Stimulated activated CD8-positive, alpha-beta memory T cell treated with anti-CD3 and anti-CD28 coated beads, Interleukin-12 subunit alpha, Interleukin-12 subunit beta, amount 100 ng/mL, for 24 hours (primary cell): Measurements from ENCODE around the gene SORCS2.

ENCODE experiments used
- DNase-seq: peaks from one replicate; pipeline ENCODE4 v3.0.0-alpha.2; 2020; ENCODE audit errors: extremely low read depth

Gene SORCS2

GRCh38 chr4:7708981-7709380 lies 516.6 kb downstream of the SORCS2 start:
- no peak for DNase-seq

GRCh38 chr4:7709431-7709830 lies 517.1 kb downstream of the SORCS2 start:
- no peak for DNase-seq

- DNase-seq, result no peak
Observed at GRCh38 chr4:7710126-7710525, 517.8 kb downstream of the SORCS2 start.

GRCh38 chr4:7710576-7711306 lies 518.4 kb downstream of the SORCS2 start:
- DNase-seq, result no peak

- DNase-seq, result no peak
Observed at GRCh38 chr4:7711307-7711963, 519.1 kb downstream of the SORCS2 start.

GRCh38 chr4:7712021-7712671 lies 519.8 kb downstream of the SORCS2 start:
- DNase-seq, result no peak

GRCh38 chr4:7713757-7714156 lies 521.4 kb downstream of the SORCS2 start:
- no peak for DNase-seq

GRCh38 chr4:7714176-7714575 lies 521.8 kb downstream of the SORCS2 start:
- no peak for DNase-seq

GRCh38 chr4:7714738-7715137 lies 522.4 kb downstream of the SORCS2 start:
- DNase-seq, result no peak

- no peak for DNase-seq
Observed at GRCh38 chr4:7715271-7716009, 523.1 kb downstream of the SORCS2 start.

GRCh38 chr4:7716010-7716721 lies 523.8 kb downstream of the SORCS2 start:
- no peak for DNase-seq

GRCh38 chr4:7717161-7717560 lies 524.8 kb downstream of the SORCS2 start:
- DNase-seq, result no peak

- no peak for DNase-seq
Observed at GRCh38 chr4:7717946-7718490, 525.7 kb downstream of the SORCS2 start.

- DNase-seq, result peak; percentile 14
Observed at GRCh38 chr4:7719354-7720174, 527.2 kb downstream of the SORCS2 start.

GRCh38 chr4:7721984-7722551 lies 529.7 kb downstream of the SORCS2 start:
- no peak for DNase-seq

GRCh38 chr4:7722766-7723387 lies 530.5 kb downstream of the SORCS2 start:
- no peak for DNase-seq

- no peak for DNase-seq
Observed at GRCh38 chr4:7723625-7724024, 531.3 kb downstream of the SORCS2 start.

GRCh38 chr4:7725951-7726350 lies 533.6 kb downstream of the SORCS2 start:
- no peak for DNase-seq

- DNase-seq, result no peak
Observed at GRCh38 chr4:7726665-7727413, 534.5 kb downstream of the SORCS2 start.
